ENCODE results near the gene ARHGAP8. TPM values are rescaled to one million over a fixed set of nuclear protein-coding genes. Genes with fewer than 3 reads are reported as not detected.

ARHGAP8 gene
- polyA plus RNA-seq, 2 donors = 7.2 to 11.2 TPM

DNA sequence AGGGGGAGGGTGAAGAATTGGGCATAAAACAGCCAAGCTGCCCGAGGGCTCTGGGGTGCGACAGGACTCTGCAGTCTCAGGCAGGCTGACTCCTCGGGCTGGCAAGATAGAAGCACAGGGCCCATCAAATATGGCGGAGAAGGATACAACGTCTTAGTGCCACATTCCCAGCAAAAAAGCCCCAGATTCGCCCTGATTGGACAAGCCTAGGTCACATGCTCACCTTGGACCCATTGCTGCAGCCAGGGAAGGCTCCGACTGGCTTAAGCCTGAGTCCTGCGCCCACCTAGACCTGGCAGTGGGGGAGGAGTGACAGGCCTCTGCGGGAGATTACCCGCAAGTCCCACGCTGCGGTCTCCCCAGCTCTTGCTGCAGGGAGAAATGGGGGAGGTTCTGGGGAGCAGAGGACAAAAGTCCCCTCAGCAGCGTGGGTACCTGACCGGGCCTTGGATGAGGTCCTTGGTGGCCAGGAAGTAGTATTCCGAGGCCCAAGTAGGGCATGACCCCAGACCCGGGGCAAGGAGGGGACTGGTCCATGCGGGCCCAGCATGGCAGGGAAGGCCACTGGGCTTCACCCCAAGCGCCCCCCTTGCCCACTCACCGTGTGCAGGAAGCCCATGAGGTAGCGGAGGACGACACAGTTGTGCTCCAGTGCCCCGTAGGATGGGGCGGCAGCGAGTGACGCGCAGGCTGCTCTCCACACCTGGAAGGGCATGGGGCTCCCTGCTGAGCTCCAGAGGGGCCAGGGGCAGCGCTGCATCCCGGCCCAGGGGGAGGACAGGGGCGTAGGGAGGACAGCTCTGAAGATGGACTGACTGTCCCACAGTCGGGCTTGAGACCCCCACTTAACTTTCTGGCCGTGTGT lies 113.0 kb downstream of the ARHGAP8 start:
- H3K27ac ChIP-seq (ENCODE audit: low read depth in 2 of 2, low read length in 1 of 2) = no peak overlapping the region
- H3K4me1 ChIP-seq (ENCODE audit: control insufficient read depth in 2 of 2, insufficient read depth in 2 of 2, low read length in 1 of 2) = peaks cover 0 to 2% of the 10 kb centered on the region in 2 donors
- 85 to 86% methylated on average over 31 of the region's 31 CpGs for WGBS, 2 donors
- no peaks in the 10 kb centered on the region for H3K27me3 ChIP-seq (ENCODE audit: control insufficient read depth in 1 of 2, insufficient read depth in 2 of 2, low read length in 2 of 2)
- H3K9me3 ChIP-seq (ENCODE audit: control insufficient read depth in 2 of 2, insufficient read depth in 1 of 2, low read depth in 1 of 2, low read length in 1 of 2) = no peaks in the 10 kb centered on the region
- no peak overlapping the region for H3K4me3 ChIP-seq (ENCODE audit: low read depth in 1 of 2, low read length in 2 of 2)
- H3K36me3 ChIP-seq (ENCODE audit: control insufficient read depth in 2 of 2, insufficient read depth in 2 of 2, low read length in 1 of 2) = no peaks in the 10 kb centered on the region

DNA sequence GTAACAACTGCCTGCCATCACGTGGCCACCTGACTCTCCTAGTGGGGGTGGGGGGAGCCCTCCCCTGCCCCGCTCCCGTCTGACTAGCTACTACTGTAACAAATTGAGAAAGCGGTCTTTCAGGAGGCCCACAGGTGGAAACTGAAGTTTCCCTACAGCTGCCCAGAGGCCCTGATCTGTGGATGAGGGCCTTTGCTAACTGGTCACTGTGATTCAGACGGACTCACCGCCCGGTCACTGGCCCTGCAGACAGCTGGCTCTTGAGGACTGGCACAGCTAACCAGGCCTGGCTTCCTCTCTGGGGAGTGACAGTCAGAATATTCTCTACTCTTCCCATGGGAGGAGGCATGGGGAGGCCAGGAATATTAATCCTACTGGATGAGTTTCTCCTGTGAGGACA lies 116.8 kb downstream of the ARHGAP8 start:
- Histone ChIP-seq H3K27me3 (ENCODE audit: control insufficient read depth in 1 of 2, insufficient read depth in 2 of 2, low read length in 2 of 2) (no peaks in the 10 kb centered on the region), H3K36me3 (ENCODE audit: control insufficient read depth in 2 of 2, insufficient read depth in 2 of 2, low read length in 1 of 2) (no peaks in the 10 kb centered on the region), H3K27ac (ENCODE audit: low read depth in 2 of 2, low read length in 1 of 2) (no peak overlapping the region), H3K9me3 (ENCODE audit: control insufficient read depth in 2 of 2, insufficient read depth in 1 of 2, low read depth in 1 of 2, low read length in 1 of 2) (peaks cover 0 to 6% of the 10 kb centered on the region in 2 donors), H3K4me3 (ENCODE audit: low read depth in 1 of 2, low read length in 2 of 2) (no peak overlapping the region), H3K4me1 (ENCODE audit: control insufficient read depth in 2 of 2, insufficient read depth in 2 of 2, low read length in 1 of 2) (peaks cover 0 to 2% of the 10 kb centered on the region in 2 donors)
- 86 to 88% methylated on average over 7 of the region's 7 CpGs for WGBS, 2 donors

DNA sequence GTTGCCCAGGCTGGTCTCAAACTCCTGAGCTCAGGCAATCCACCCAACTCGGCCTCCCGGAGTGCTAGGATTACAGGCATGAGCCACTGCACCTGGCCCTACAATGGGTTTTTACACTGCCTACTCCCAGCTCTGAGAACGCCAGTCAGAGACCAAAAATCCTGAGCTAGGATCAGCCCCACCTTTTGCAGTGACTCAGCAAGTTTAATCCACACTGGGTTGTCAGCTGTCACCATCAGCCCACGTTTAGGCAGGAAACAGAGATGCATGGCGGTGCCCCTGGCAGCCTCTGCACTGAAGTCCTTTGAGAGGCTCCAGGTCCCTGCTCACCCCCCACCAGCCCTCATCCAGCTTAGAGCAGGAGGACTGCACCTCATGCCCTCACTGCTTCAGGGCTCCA lies 117.6 kb downstream of the ARHGAP8 start:
- Histone ChIP-seq H3K9me3 (ENCODE audit: control insufficient read depth in 2 of 2, insufficient read depth in 1 of 2, low read depth in 1 of 2, low read length in 1 of 2) (peaks cover 0 to 6% of the 10 kb centered on the region in 2 donors), H3K4me1 (ENCODE audit: control insufficient read depth in 2 of 2, insufficient read depth in 2 of 2, low read length in 1 of 2) (peaks cover 0 to 2% of the 10 kb centered on the region in 2 donors), H3K27me3 (ENCODE audit: control insufficient read depth in 1 of 2, insufficient read depth in 2 of 2, low read length in 2 of 2) (no peaks in the 10 kb centered on the region), H3K4me3 (ENCODE audit: low read depth in 1 of 2, low read length in 2 of 2) (no peak overlapping the region), H3K27ac (ENCODE audit: low read depth in 2 of 2, low read length in 1 of 2) (peak overlapping the region in 1 of 2 donors; percentile 15), H3K36me3 (ENCODE audit: control insufficient read depth in 2 of 2, insufficient read depth in 2 of 2, low read length in 1 of 2) (no peaks in the 10 kb centered on the region)
- WGBS, 2 donors = 35 to 36% methylated on average over 5 of the region's 5 CpGs

DNA sequence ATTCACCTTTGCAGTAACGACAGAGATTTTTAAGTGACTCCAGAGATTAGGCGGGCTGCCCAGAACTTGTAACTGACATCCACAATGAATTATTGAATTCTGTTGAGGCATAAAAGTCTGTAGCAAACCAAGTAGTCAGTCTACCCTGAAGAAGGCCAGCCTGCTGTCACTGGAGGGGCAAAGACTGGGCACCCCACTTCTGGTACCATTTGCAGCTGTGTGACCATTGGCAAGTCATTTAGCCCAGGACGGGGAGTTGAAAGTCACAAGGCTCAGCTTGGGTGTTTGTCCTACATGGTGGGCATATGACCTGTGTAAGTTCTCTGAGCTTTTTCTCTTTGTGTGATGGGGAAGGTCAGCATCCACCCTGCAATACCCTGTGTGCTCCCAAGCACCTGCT lies 119.4 kb downstream of the ARHGAP8 start:
- 84% methylated on average over 3 of the region's 3 CpGs for WGBS, 2 donors
- H3K27ac ChIP-seq (ENCODE audit: low read depth in 2 of 2, low read length in 1 of 2) = no peak overlapping the region
- H3K4me3 ChIP-seq (ENCODE audit: low read depth in 1 of 2, low read length in 2 of 2) = no peak overlapping the region

DNA sequence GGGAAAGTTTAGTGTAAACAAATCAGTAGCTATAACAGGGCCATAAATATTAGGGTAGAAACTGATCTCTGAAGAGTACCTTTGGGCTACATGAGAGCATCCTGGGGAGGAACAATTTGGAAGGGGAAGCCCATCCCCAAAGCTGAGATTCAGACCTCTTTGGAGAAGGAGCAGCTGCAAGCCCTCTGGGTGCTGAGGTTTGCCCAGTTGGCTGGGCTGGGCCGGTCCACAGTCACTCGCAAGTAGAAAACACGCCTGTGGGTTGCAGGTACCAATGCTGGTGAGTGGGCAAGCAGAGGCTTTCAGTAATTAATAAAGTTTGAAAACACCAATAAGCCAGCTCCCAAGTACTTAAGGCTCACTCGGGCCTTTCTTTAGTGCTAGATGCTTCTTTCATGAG lies 124.5 kb downstream of the ARHGAP8 start:
- 81 to 96% methylated on average over 4 of the region's 4 CpGs for WGBS, 2 donors

More for the DNA sequence above, 119.4 kb downstream of the ARHGAP8 start:
- no peaks in the 10 kb centered on the region for H3K27me3 ChIP-seq (ENCODE audit: control insufficient read depth in 1 of 2, insufficient read depth in 2 of 2, low read length in 2 of 2)
- peaks cover 0 to 6% of the 10 kb centered on the region in 2 donors for H3K9me3 ChIP-seq (ENCODE audit: control insufficient read depth in 2 of 2, insufficient read depth in 1 of 2, low read depth in 1 of 2, low read length in 1 of 2)
- H3K36me3 ChIP-seq (ENCODE audit: control insufficient read depth in 2 of 2, insufficient read depth in 2 of 2, low read length in 1 of 2) = no peaks in the 10 kb centered on the region
- H3K4me1 ChIP-seq (ENCODE audit: control insufficient read depth in 2 of 2, insufficient read depth in 2 of 2, low read length in 1 of 2) = peaks cover 0 to 2% of the 10 kb centered on the region in 2 donors

DNA sequence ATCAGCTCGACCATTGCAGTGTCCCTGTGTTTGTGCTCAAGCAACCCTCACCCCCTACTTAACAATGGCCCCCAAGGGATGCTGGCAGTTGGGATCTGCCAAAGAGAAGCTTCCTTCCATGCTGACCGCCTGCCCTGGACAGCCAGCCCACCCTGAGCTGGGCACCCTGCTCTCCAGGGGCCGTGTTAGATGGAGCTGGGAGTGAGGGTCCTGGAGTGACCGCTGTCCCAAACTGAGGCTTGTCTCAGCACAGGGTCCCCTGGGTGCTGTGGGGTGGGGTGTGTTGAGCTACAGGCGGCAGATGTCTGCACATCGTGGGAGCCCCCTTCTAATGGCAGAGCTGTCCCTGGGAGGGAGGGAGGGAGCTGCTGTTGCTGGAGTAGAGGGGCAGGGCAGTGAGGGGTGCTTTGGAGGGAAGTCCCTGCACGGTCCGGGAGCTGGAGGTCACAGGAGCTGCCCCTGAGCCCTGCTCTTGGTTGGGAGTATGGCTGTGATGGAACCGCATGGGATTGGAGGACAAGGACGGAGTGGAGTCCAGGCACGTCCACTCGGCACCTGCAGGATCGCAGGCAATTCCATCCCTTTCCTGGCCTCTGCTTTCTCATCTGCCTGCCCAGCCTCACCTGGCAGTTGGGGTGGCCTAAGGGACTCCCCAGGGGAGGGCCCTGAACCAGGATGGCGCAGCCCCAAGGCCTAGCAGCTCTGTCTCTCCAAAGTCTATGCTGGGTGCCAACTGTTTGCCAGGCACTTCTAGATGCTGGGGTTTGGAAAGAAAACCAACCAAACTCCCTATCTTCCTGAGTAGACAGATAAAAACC lies 126.3 kb downstream of the ARHGAP8 start:
- Histone ChIP-seq H3K4me1 (ENCODE audit: control insufficient read depth in 2 of 2, insufficient read depth in 2 of 2, low read length in 1 of 2) (no peaks in the 10 kb centered on the region), H3K9me3 (ENCODE audit: control insufficient read depth in 2 of 2, insufficient read depth in 1 of 2, low read depth in 1 of 2, low read length in 1 of 2) (peaks cover 0 to 7% of the 10 kb centered on the region in 2 donors), H3K27me3 (ENCODE audit: control insufficient read depth in 1 of 2, insufficient read depth in 2 of 2, low read length in 2 of 2) (no peaks in the 10 kb centered on the region), H3K27ac (ENCODE audit: low read depth in 2 of 2, low read length in 1 of 2) (no peak overlapping the region), H3K36me3 (ENCODE audit: control insufficient read depth in 2 of 2, insufficient read depth in 2 of 2, low read length in 1 of 2) (no peaks in the 10 kb centered on the region), H3K4me3 (ENCODE audit: low read depth in 1 of 2, low read length in 2 of 2) (no peak overlapping the region)
- 81% methylated on average over 14 of the region's 14 CpGs for WGBS, 2 donors

More for the DNA sequence above, 124.5 kb downstream of the ARHGAP8 start:
- Histone ChIP-seq H3K4me1 (ENCODE audit: control insufficient read depth in 2 of 2, insufficient read depth in 2 of 2, low read length in 1 of 2) (no peaks in the 10 kb centered on the region), H3K36me3 (ENCODE audit: control insufficient read depth in 2 of 2, insufficient read depth in 2 of 2, low read length in 1 of 2) (no peaks in the 10 kb centered on the region), H3K27me3 (ENCODE audit: control insufficient read depth in 1 of 2, insufficient read depth in 2 of 2, low read length in 2 of 2) (no peaks in the 10 kb centered on the region), H3K9me3 (ENCODE audit: control insufficient read depth in 2 of 2, insufficient read depth in 1 of 2, low read depth in 1 of 2, low read length in 1 of 2) (peaks cover 0 to 9% of the 10 kb centered on the region in 2 donors), H3K4me3 (ENCODE audit: low read depth in 1 of 2, low read length in 2 of 2) (no peak overlapping the region), H3K27ac (ENCODE audit: low read depth in 2 of 2, low read length in 1 of 2) (no peak overlapping the region)

DNA sequence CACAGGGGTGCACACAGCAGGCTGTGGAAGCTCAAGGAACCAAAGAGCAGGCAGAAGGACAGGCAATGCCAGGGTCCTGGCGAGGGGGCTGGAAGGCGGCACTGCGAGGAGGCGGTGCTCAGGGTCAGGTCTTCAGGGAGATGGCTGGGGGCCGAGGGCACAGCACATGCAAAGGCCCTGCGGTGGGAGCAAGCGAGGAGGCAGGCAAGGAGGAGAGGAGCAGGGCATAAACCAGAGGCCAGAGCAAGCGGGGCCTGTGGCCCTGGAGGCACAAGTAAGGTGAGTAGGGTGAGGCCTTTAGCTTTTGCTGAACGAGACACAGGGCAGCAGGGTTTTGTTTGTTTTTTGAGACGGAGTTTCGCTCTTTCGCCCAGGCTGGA lies 126.9 kb downstream of the ARHGAP8 start:
- no peaks in the 10 kb centered on the region for H3K27me3 ChIP-seq (ENCODE audit: control insufficient read depth in 1 of 2, insufficient read depth in 2 of 2, low read length in 2 of 2)
- no peaks in the 10 kb centered on the region for H3K4me1 ChIP-seq (ENCODE audit: control insufficient read depth in 2 of 2, insufficient read depth in 2 of 2, low read length in 1 of 2)
- no peak overlapping the region for H3K4me3 ChIP-seq (ENCODE audit: low read depth in 1 of 2, low read length in 2 of 2)
- peaks cover 0 to 7% of the 10 kb centered on the region in 2 donors for H3K9me3 ChIP-seq (ENCODE audit: control insufficient read depth in 2 of 2, insufficient read depth in 1 of 2, low read depth in 1 of 2, low read length in 1 of 2)
- no peaks in the 10 kb centered on the region for H3K36me3 ChIP-seq (ENCODE audit: control insufficient read depth in 2 of 2, insufficient read depth in 2 of 2, low read length in 1 of 2)
- WGBS, 2 donors = 91% methylated on average over 12 of the region's 12 CpGs
- H3K27ac ChIP-seq (ENCODE audit: low read depth in 2 of 2, low read length in 1 of 2) = no peak overlapping the region

DNA sequence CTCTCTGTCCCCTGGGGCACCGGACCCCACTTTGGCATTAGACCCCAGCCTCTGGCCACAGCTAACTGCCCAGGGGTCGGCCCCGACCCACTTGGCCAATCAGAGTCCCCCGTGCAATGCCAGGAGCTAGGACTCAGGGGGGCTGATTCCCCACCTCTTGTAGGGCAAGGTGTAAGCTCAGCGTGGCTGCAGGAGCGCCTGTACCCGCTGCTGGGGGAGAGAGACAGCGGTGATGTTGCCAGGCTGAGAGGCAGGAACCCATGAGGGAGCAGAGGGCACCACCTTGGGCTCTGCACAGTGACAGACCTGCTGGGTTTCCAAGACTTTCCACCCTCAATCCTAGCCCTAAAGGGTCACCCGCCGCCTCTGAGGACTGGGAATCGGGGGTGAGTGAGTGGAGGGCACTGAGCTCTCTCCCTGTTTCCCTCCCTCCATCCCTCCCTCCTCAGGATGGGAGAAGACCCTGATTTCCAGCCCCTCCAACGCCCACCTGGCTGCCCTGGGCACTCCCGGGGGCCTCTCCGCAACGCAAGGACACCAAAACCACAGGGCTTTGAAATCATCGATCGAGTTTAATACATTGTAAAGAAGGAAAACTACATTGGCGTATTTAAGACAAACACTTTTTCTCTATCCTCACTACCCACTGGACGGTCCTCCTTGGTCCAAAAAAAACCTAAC lies 128.4 kb downstream of the ARHGAP8 start:
- Histone ChIP-seq H3K36me3 (ENCODE audit: control insufficient read depth in 2 of 2, insufficient read depth in 2 of 2, low read length in 1 of 2) (no peaks in the 10 kb centered on the region), H3K4me1 (ENCODE audit: control insufficient read depth in 2 of 2, insufficient read depth in 2 of 2, low read length in 1 of 2) (no peaks in the 10 kb centered on the region), H3K4me3 (ENCODE audit: low read depth in 1 of 2, low read length in 2 of 2) (no peak overlapping the region), H3K27ac (ENCODE audit: low read depth in 2 of 2, low read length in 1 of 2) (no peak overlapping the region), H3K27me3 (ENCODE audit: control insufficient read depth in 1 of 2, insufficient read depth in 2 of 2, low read length in 2 of 2) (no peaks in the 10 kb centered on the region), H3K9me3 (ENCODE audit: control insufficient read depth in 2 of 2, insufficient read depth in 1 of 2, low read depth in 1 of 2, low read length in 1 of 2) (peaks cover 0 to 7% of the 10 kb centered on the region in 2 donors)
- WGBS, 2 donors = 89 to 91% methylated on average over 19 of the region's 19 CpGs

DNA sequence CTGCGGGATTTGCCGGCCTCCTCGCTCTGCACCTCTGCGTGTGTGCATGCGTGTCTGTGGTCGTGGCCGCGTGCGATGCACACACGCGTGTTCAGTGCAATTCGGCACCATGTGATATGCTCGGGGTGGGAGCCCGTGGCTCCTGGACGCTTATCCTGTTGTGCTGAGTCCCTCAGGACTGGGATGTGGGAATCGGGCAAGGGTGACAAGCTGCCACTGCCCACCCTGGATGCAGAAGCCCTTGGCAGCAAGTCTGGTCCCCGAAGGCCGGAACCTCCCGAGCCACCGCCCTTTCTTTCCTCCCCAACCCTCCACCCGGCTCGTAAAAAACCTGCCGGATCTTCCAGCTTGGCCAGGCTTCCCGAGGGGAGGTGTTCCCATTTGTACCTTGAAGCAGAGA lies 129.2 kb downstream of the ARHGAP8 start:
- WGBS, 2 donors = 83 to 89% methylated on average over 24 of the region's 24 CpGs
- H3K4me1 ChIP-seq (ENCODE audit: control insufficient read depth in 2 of 2, insufficient read depth in 2 of 2, low read length in 1 of 2) = no peaks in the 10 kb centered on the region
- H3K9me3 ChIP-seq (ENCODE audit: control insufficient read depth in 2 of 2, insufficient read depth in 1 of 2, low read depth in 1 of 2, low read length in 1 of 2) = peaks cover 0 to 7% of the 10 kb centered on the region in 2 donors
- no peaks in the 10 kb centered on the region for H3K36me3 ChIP-seq (ENCODE audit: control insufficient read depth in 2 of 2, insufficient read depth in 2 of 2, low read length in 1 of 2)
- no peaks in the 10 kb centered on the region for H3K27me3 ChIP-seq (ENCODE audit: control insufficient read depth in 1 of 2, insufficient read depth in 2 of 2, low read length in 2 of 2)
- H3K4me3 ChIP-seq (ENCODE audit: low read depth in 1 of 2, low read length in 2 of 2) = no peak overlapping the region
- H3K27ac ChIP-seq (ENCODE audit: low read depth in 2 of 2, low read length in 1 of 2) = no peak overlapping the region
